Fibroblast of gingiva (primary cell): Measurements from ENCODE around the gene SERPINB10.

Experiments
- DNase-seq: peaks from one replicate; pipeline ENCODE4 v3.0.0-alpha.2; 2011; ENCODE audit warnings: low read depth

SERPINB10 gene

GRCh38 chr18:63907664-63908063 lies at the start of gene SERPINB10:
Gene SERPINB10, plus strand, starts transcription at chr18:63907958. Its CDS starts 7,553 bp downstream, at chr18:63915511.
- no peak for DNase-seq

GRCh38 chr18:63858456-63858855 lies 49.3 kb upstream of the SERPINB10 start:
- no peak for DNase-seq

- DNase-seq, result no peak
Observed at GRCh38 chr18:63859781-63860475, 47.8 kb upstream of the SERPINB10 start.

- DNase-seq, result no peak
Observed at GRCh38 chr18:63860531-63860930, 47.2 kb upstream of the SERPINB10 start.

GRCh38 chr18:63867368-63868125 lies 40.2 kb upstream of the SERPINB10 start:
- no peak for DNase-seq

- no peak for DNase-seq
Observed at GRCh38 chr18:63868546-63868945, 39.2 kb upstream of the SERPINB10 start.

GRCh38 chr18:63869374-63869773 lies 38.4 kb upstream of the SERPINB10 start:
- DNase-seq, result peak; percentile 61

GRCh38 chr18:63869851-63870250 lies 37.9 kb upstream of the SERPINB10 start:
- DNase-seq, result no peak

- DNase-seq, result no peak
Observed at GRCh38 chr18:63871836-63872235, 35.9 kb upstream of the SERPINB10 start.

- no peak for DNase-seq
Observed at GRCh38 chr18:63872586-63872985, 35.2 kb upstream of the SERPINB10 start.

- DNase-seq, result peak; percentile 74
Observed at GRCh38 chr18:63878343-63878742, 29.4 kb upstream of the SERPINB10 start.

GRCh38 chr18:63878925-63879324 lies 28.8 kb upstream of the SERPINB10 start:
- no peak for DNase-seq

- DNase-seq, result no peak
Observed at GRCh38 chr18:63879709-63880108, 28.0 kb upstream of the SERPINB10 start.

GRCh38 chr18:63881851-63882250 lies 25.9 kb upstream of the SERPINB10 start:
- no peak for DNase-seq

GRCh38 chr18:63882333-63883141 lies 25.2 kb upstream of the SERPINB10 start:
- DNase-seq, result peak; percentile 46

GRCh38 chr18:63883617-63884016 lies 24.1 kb upstream of the SERPINB10 start:
- no peak for DNase-seq

GRCh38 chr18:63887424-63887823 lies 20.3 kb upstream of the SERPINB10 start, which contains the start of gene SERPINB2:
Gene SERPINB2, plus strand, starts transcription at chr18:63887705. Its CDS starts 3,740 bp downstream, at chr18:63891445.
- DNase-seq, result no peak

- no peak for DNase-seq
Observed at GRCh38 chr18:63888470-63889190, 19.1 kb upstream of the SERPINB10 start.

- no peak for DNase-seq
Observed at GRCh38 chr18:63889626-63890025, 18.1 kb upstream of the SERPINB10 start.

- no peak for DNase-seq
Observed at GRCh38 chr18:63890237-63890949, 17.4 kb upstream of the SERPINB10 start.

GRCh38 chr18:63890950-63891304 lies 16.8 kb upstream of the SERPINB10 start:
- no peak for DNase-seq
